Adipocyte (in vitro differentiated cells): ENCODE measurements around the gene HUNK.
A peak's percentile ranks its signal among the peaks of the same experiment; 100 is the strongest.

Source experiments
- DNase-seq: peaks from one replicate; pipeline ENCODE4 v3.0.0-alpha.2; 2015; ENCODE audit warnings: low read depth
- H3K27me3 ChIP-seq: replicated peaks from 2 replicates; pipeline ENCODE4 v1.7.0; 2013; ENCODE audit warnings: mild to moderate bottlenecking, low read length, moderate library complexity; ENCODE audit not compliant: control insufficient read depth, insufficient read depth
- H3K36me3 ChIP-seq: 2 replicates; pipeline ENCODE4 v1.7.0; 2013; ENCODE audit warnings: low read length, mild to moderate bottlenecking, moderate library complexity; ENCODE audit not compliant: control insufficient read depth, insufficient read depth, severe bottlenecking
- H3K4me1 ChIP-seq: 2 replicates; pipeline ENCODE4 v1.7.0; 2013; ENCODE audit warnings: mild to moderate bottlenecking, low read length, moderate library complexity; ENCODE audit not compliant: control insufficient read depth, insufficient read depth
- H3K4me3 ChIP-seq: 2 replicates; pipeline ENCODE4 v1.7.0; 2013; ENCODE audit warnings: mild to moderate bottlenecking, low read length, moderate library complexity
- H3K9ac ChIP-seq: 2 replicates; pipeline ENCODE4 v1.7.0; 2013; ENCODE audit warnings: mild to moderate bottlenecking, low read length, moderate library complexity
- H3K9me3 ChIP-seq: 2 replicates; pipeline ENCODE4 v1.7.0; 2013; ENCODE audit warnings: mild to moderate bottlenecking, low read length, moderate library complexity; ENCODE audit not compliant: control insufficient read depth

The HUNK gene

GRCh38 chr21:31872452-31873274 is at the start of gene HUNK:
HUNK (plus strand) TSS chr21:31873020; CDS start chr21:31873675, 655 bp downstream.
- DNase-seq, result peak; percentile 76

GRCh38 chr21:31829736-31830472 is 42.9 kb upstream of the HUNK start:
- H3K9ac ChIP-seq, result no peak overlapping the region
- H3K27me3 ChIP-seq, result peaks cover 4% of the 10 kb centered on the region
- peaks cover 20% of the 10 kb centered on the region for H3K4me1 ChIP-seq
- no peak for DNase-seq
- peaks cover 1% of the 10 kb centered on the region for H3K9me3 ChIP-seq
- H3K36me3 ChIP-seq, result no peaks in the 10 kb centered on the region
- H3K4me3 ChIP-seq, result no peak overlapping the region

More at GRCh38 chr21:31872452-31873274, at the start of gene HUNK:
- Histone ChIP-seq H3K4me1 (peaks cover 9% of the 10 kb centered on the region), H3K9me3 (no peaks in the 10 kb centered on the region), H3K27me3 (peaks cover 33% of the 10 kb centered on the region), H3K9ac (peak within 1 kb of the TSS; percentile 38), H3K36me3 (no peaks in the 10 kb centered on the region), H3K4me3 (peak within 1 kb of the TSS; percentile 74)

GRCh38 chr21:31830701-31831100 is 42.1 kb upstream of the HUNK start:
- Histone ChIP-seq H3K9ac (peak overlapping the region; percentile 13), H3K27me3 (peaks cover 4% of the 10 kb centered on the region), H3K9me3 (no peaks in the 10 kb centered on the region), H3K36me3 (no peaks in the 10 kb centered on the region), H3K4me1 (peaks cover 20% of the 10 kb centered on the region), H3K4me3 (no peak overlapping the region)
- no peak for DNase-seq

- Histone ChIP-seq H3K4me1 (no peaks in the 10 kb centered on the region), H3K9ac (no peak overlapping the region), H3K36me3 (no peaks in the 10 kb centered on the region), H3K4me3 (no peak overlapping the region), H3K27me3 (peaks cover 10% of the 10 kb centered on the region), H3K9me3 (no peaks in the 10 kb centered on the region)
- no peak for DNase-seq
Observed at GRCh38 chr21:31837041-31837440, 35.8 kb upstream of the HUNK start.

- no peaks in the 10 kb centered on the region for H3K4me1 ChIP-seq
- no peak overlapping the region for H3K4me3 ChIP-seq
- H3K36me3 ChIP-seq, result no peaks in the 10 kb centered on the region
- DNase-seq, result no peak
- no peaks in the 10 kb centered on the region for H3K9me3 ChIP-seq
- no peak overlapping the region for H3K9ac ChIP-seq
- peaks cover 10% of the 10 kb centered on the region for H3K27me3 ChIP-seq
Observed at GRCh38 chr21:31837618-31838390, 35.0 kb upstream of the HUNK start.

- H3K4me3 ChIP-seq, result no peak overlapping the region
- no peaks in the 10 kb centered on the region for H3K9me3 ChIP-seq
- DNase-seq, result no peak
- no peaks in the 10 kb centered on the region for H3K4me1 ChIP-seq
- peaks cover 6% of the 10 kb centered on the region for H3K27me3 ChIP-seq
- H3K9ac ChIP-seq, result no peak overlapping the region
- no peaks in the 10 kb centered on the region for H3K36me3 ChIP-seq
Observed at GRCh38 chr21:31838586-31839355, 34.0 kb upstream of the HUNK start.

- DNase-seq, result no peak
- Histone ChIP-seq H3K4me3 (no peak overlapping the region), H3K27me3 (peaks cover 6% of the 10 kb centered on the region), H3K9me3 (no peaks in the 10 kb centered on the region), H3K4me1 (no peaks in the 10 kb centered on the region), H3K36me3 (no peaks in the 10 kb centered on the region), H3K9ac (no peak overlapping the region)
Observed at GRCh38 chr21:31844206-31844605, 28.6 kb upstream of the HUNK start.

GRCh38 chr21:31845151-31845729 is 27.6 kb upstream of the HUNK start:
- no peak for DNase-seq
- H3K27me3 ChIP-seq, result peaks cover under 1% of the 10 kb centered on the region
- no peaks in the 10 kb centered on the region for H3K36me3 ChIP-seq
- H3K9ac ChIP-seq, result no peak overlapping the region
- H3K9me3 ChIP-seq, result no peaks in the 10 kb centered on the region
- no peaks in the 10 kb centered on the region for H3K4me1 ChIP-seq
- H3K4me3 ChIP-seq, result no peak overlapping the region

- no peak for DNase-seq
- no peak overlapping the region for H3K9ac ChIP-seq
- no peaks in the 10 kb centered on the region for H3K4me1 ChIP-seq
- no peak overlapping the region for H3K4me3 ChIP-seq
- H3K27me3 ChIP-seq, result no peaks in the 10 kb centered on the region
- H3K36me3 ChIP-seq, result no peaks in the 10 kb centered on the region
- H3K9me3 ChIP-seq, result no peaks in the 10 kb centered on the region
Observed at GRCh38 chr21:31846690-31847089, 26.1 kb upstream of the HUNK start.

GRCh38 chr21:31847761-31848160 is 25.1 kb upstream of the HUNK start:
- no peak for DNase-seq
- H3K9me3 ChIP-seq, result no peaks in the 10 kb centered on the region

More at GRCh38 chr21:31847761-31848160, 25.1 kb upstream of the HUNK start:
- H3K9ac ChIP-seq, result no peak overlapping the region
- H3K4me3 ChIP-seq, result no peak overlapping the region
- no peaks in the 10 kb centered on the region for H3K27me3 ChIP-seq
- no peaks in the 10 kb centered on the region for H3K36me3 ChIP-seq
- no peaks in the 10 kb centered on the region for H3K4me1 ChIP-seq
